CMK (cell line): Measurements from ENCODE around the gene KIF9.
A peak's percentile ranks its signal among the peaks of the same experiment; 100 is the strongest.
"Not testable (repeated sequence)": the region's sequence is repeated elsewhere in the genome, so short reads cannot be mapped to it uniquely, and the experiment has no call there.

ENCODE experiments used
- DNase-seq: peaks from one replicate; pipeline ENCODE4 v3.0.0-alpha.2; 2010; ENCODE audit warnings: low read depth

KIF9 gene

DNA sequence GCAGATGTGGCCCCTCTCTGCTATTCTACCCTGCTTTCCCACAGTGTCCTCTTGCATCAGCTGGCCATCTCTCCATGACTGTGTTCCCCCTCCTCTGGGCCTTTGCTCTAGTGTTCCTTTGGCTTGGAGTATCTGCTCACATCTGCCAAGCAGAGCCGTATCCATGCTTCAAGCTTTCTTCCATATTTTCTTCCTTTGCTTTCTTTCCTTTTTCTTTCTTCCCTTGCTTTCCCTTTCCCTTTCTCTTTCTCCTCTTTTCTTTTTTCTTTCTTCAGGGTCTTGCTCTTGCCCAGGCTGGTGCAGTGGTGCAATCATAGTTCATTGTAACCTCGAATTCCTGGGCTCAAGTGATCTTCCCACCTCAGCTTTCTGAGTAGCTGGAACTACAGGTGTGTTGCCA lies 12.7 kb upstream of the KIF9 start:
- no peak for DNase-seq

DNA sequence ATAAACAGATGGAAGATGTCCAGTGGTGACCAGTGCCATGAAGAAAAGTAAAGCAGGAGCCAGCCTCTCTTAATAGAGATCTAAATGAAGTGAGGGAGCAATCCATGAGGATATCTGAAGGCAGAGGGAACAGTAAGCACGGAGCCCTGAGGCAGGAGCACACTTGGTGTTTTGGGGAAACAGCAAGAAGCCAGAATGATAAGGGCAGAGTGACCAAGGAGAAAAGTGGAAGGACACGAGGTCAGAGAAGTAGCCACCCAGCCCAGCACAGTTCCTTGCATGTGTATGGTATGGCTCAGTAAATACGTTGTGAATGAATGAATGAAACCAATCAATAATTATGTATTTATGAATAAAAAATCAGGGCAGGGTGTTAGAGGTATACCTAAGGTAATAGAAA lies 11.8 kb upstream of the KIF9 start:
- DNase-seq: no peak

DNA sequence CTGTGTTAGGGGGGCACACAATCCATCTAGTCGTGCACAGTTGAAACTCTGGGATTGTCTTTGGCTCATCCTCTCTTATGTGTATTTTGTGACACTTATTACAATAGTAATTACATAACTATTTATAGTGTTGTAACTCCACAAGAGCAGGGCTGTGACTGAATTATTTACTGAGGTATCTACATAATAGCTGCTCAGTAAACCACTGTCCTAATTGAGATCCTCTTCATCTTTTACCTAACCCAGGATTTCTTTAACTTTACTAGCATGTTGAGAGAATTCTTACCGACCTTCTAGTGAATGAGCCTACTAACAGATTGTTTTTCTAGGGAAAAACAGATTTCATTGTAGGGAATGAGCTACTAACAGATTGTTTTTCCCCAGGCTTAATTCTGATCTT lies 11.2 kb upstream of the KIF9 start:
- no peak for DNase-seq

DNA sequence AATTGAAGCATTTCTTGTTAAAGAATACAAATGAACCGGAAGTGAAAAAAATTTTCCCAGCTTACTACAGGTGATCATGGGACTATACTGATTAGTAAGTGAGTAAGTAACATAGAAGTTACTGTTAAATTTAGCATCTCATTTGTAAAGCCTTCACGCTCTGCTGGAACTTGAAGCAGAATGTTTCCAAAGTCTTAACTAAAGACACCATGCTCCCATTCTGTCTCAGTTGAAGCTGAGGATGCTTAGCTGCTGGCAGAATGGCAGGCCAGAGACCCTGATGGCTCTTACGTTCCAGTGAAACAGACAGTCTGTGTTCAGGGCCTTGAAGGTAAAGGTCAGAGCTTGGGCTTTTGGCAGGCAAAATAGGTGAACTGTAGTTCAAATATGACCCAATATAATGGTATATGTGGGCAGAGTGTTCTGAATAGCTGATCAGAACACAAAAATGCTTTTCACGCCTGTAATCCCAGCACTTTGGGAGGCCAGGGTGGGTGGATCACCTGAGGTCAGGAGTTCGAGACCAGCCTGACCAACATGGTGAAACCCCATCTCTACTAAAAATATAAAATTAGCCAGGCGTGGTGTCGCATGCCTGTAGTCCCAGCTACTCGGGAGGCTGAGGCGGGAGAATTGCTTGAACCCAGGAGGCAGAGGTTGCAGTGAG lies 9.3 kb upstream of the KIF9 start:
- not testable (repeated sequence) for DNase-seq

DNA sequence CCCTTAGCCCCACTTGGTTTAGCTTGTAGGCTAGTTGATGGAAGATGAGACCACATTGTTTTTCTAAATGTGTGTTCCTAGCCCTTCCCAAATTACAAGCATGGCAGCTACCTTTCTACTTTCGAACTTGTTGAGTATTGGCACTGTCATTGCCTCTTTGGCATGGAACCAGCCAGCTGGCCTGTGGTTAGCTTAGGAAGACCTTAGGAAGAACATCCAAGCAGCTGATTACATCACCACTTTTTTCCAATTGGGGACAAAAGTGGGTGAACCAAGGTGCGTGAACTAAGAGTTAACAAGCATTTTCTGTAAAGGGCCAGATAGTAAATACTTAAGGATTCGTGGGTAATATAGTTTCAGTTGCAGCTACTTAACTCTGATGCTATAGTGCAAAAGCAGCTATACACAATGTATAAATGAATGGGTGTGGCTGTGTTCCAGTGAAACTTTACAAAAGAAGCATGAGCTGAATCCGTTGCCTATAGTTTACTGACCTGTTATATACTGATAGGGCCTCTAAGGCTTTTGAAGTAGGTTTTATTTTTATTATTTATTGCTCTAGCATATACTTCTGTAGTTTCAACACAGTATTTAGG lies 8.7 kb upstream of the KIF9 start:
- no peak for DNase-seq

DNA sequence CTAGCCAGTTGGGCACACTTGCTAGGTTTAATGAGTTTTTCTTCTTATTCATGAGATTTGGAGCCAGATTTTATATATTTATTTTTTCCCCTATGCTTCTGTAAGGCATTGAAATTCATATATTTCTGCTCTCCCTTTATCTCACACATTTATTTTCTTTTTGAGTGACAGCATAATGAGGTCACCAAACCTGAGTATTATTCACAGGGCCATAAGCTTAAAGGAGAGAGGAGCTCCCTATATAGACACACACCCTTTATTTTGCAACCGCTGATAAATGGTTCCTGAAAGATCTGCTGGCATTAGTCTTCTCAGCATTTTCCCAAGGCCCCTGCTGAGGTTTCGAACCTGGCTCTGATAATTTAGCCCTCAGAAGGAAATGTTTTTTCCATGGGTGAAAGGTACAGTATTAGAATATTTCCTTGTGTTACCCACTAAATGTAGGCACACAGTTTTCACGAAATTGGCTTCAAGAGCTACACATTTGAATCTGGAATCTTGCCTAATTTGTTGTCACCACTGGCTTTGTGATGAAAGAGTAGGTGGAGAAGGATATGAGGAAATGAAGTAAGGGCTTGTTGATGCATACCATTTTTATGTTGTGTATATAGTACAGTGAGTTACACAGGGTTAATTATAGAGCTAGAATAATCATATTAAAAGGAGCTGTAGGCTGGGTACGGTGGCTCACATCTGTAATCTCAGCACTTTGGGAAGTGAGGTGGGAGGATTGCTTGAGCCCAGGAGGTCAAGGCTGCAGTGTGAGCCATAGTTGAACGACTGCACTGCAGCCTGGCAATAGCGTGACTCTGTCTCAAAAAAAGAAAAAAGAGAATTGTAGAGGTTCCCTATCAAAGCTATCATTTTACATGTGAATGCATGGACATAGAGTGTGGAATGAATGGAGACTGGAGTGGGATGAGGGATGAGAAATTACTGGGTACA lies 6.6 kb upstream of the KIF9 start:
- DNase-seq: no peak

DNA sequence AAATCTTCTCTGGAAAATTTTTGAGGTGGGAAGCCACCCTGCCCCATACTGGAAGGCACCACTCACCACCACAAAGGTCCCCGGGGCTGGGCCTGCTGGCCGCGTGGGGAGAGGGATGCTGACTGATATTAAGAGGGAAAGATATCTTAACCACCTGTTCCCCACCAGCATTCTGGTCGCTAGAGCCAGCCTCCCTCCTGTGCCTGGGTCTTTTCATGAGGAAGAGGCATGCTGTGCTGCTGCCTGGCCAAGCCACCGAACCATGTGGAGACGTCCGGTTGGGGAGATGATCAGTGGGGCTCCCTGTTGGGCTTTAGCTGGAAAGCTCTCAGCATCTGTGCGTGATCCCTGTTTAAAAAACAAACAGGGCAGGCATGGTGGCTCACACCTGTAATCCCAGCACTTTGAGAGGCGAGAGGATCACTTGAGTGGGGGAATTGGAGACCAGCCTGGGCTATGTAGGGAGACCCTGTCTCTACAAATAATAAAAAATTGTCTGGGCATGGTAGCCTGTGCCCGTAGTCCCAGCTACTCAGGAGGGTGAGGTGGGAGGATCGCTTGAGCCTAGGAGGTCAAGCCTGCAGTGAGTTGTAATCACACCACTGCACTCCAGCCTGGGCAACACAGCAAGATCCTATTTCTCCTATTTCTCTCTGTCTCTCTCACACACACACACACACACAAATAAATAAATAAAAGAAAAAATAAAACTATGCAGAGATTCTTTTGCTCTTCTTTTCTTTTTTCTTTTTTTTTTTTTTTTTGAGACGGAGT lies 1.2 kb upstream of the KIF9 start:
- peak; percentile 14 for DNase-seq

DNA sequence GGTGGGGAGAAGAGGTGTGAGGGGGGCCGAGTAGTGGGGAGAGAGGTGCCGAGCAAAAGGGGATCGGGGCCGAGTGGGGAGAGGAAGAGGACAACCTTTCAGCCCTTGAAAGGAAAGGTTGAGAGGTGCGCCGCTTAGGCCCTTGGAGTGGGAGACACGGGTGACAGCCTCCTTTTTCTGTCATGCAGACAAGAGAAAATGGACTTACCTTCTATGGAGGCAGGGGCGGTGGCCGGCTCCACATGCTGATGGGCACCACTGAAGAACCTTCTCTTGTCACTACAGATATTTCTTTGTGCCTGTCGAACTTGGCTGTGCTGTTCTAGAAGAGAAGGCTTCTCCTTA lies 566 bp upstream of the KIF9 start:
- no peak for DNase-seq

DNA sequence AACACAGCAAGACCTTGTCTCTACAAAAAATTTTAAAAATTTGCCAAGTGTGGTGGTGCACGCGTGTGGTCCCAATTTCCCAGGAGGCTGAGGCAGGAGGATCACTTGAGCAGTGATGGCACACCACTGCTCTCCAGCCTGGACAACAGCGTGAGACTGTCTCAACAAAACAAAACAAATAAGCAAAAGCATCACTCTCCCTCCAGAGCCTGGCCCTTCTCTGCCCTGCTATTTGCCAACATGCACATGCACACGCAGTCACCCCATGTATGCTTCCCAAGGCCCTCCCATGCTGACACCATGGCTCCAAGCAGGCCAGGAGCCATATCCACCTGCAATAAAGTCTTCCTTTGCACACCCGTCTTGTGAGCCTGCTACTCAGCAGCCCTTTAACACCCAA lies 2.1 kb downstream of the KIF9 start:
- no peak for DNase-seq

DNA sequence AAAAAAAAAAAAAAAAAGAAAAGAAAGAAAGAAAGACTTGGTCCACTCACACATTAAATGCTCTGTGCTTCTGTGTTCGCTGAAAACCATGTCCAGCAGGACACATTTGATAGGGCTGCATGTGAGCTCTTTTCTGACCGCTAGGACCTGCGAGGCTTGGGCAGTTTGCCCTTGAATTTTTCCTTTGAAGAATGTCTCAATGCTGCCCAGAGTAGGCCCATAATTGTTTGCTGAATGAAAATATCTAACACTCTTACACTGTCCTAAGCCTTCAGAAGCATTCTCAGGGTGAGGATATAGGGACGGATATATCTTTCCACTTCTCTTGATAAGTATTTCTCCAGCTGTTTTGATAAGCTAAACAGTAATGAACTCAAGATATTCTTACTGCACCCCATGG lies 6.0 kb downstream of the KIF9 start:
- no peak for DNase-seq

DNA sequence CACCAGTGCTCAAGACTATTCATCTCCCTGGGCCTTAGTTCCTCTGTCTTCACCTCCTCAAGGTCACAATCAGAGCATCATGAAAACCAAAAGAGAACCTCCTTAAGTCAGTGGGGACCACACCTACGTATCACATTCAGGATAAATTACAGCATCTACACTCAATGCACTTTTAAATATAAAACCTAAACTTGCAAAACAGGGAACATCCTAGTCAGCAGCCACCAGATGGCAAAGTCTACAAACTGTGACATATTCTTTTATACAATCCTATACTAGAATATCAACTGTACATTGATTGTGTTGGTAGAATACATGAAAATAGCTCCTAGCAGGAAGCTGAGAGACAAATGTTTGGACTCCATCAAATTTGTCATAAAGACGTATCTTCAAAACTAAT lies 7.9 kb downstream of the KIF9 start:
- DNase-seq: no peak

DNA sequence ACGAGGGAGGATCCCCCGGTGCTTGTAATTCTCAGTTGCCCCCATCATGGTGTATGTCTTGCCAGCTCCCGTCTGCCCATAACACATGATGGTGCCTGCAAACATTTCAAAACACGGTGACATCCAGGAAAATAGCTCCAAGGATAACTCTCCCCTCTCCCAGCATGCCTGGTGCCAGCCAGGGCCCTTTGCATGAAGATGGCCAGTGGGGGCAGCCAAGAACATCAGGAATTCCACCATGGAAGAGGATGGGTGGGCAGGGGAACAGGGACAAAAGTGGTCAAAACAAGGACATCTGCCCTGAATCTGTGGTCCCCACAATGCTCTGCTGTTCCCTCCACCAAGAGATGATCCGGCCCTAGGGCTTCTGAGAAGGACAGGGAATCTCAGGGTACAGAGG lies 9.0 kb downstream of the KIF9 start:
- no peak for DNase-seq

DNA sequence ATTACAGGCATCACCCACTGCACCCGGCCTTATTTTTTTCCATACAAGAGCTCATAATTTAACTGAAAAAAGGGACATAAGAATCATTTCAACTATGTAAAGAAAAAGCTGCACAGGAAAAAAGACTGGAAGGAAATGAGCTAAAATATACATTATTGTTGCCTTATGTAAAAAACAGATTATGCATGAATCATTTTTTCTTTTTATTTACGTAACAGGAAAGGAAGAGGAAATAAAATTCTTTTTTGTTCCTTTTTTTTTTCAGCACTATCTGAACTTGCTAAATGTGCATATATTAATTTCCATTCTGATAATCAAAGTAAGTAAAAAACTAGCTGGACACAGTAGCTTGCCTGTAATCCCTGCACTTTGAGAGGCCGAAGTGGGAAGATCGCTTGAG lies 12.1 kb downstream of the KIF9 start:
- no peak for DNase-seq

DNA sequence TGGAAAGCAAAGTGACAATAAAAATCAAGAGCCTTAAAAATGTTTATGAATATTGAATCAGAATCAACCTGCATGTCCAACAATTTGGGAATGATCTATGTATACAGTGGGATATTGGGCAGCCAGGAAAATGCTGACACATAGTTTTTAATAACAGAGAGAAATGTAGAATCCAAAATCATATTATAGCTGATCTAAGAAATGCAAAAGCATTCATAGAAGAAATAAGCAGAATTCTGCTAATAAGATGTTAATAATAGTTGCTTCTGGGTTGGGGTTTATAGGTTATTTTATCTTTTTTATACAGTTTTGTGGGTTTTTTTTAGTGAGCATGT lies 15.1 kb downstream of the KIF9 start:
- no peak for DNase-seq

DNA sequence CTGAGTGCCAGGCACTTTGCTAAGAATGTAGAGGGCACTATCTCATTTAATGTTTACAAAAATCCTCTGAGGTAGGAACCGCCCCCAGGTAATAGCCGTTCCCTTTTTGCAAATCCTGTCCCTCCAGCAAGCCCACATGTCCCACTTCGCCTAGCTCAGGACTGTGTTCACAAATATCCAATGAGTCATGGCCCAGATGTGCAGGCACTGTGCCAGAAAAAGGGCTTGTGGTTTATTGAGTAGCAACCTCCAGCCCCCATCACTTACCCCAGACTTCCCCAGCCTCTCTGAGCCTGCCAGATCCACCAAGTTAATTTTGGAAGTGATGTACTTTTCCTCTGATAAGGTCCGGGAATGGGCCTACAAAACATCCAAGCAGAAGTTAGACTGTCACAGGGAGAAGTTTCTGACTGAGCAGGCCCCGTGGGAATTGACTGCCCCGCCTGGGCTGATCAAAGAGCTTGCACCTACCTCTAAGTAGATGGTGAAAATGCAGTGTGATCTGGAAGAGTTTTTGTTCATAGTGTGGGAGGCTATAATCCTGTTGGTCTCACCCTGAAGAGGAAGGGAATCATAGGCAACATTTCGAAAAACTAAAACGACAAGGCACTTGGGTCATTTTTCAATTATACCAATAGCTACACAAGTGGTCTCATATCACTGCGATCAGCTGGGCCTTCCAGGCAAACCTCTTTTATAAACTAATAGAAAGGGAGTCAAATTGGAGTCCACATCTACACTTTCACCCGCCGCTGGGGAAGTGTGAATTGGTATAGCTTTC lies 15.7 kb downstream of the KIF9 start:
- peak; percentile 54 for DNase-seq

DNA sequence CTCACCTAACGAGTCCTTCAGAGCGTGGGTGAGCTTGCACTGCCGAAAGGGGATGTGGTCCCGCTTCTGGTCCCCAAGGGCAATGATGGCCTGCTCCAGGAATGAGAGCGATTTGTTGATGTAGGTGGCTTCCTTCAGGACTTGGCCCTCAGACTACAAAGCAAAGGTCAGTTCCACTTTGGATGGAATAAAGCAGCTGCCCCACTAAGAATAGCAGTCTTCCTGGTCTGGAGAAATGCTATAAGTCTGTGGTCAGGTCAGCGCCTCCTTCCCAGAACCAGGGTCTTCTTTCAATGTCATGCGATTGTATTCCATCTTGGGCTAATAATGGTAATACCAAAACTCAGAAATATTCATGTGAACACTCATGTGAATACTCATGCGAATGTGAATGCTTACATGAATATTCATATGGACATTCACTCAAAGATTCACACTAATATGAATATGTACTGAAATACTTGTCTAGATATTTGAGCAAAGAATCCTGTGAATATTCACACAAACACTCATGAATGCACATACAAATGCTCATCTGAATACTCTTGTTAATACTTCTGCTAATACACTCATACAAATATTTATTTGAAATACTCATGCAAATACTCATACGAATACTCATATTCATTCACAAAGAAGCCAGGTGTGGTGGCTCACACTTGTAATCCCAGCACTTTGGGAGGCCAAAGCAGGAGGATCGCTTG lies 16.7 kb downstream of the KIF9 start:
- no peak for DNase-seq

DNA sequence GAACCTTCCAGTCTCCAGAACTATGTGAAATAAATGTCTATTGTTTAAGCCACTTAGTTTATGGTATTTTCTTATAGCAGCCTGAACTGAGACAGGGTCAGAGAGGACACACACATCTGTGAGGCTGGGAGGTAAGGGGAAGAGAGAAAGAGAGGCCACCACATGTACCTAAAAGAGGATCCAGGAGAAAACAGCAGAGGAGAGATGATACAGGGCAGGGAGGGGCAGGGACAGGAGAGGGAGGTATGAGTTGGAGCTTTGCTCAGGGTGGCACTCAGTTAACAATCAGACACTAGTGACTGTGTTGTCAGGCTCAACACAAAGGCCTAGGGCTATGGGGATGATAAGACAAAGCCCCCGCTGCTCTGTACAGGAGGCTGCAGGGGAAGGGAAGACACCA lies 17.6 kb downstream of the KIF9 start:
- no peak for DNase-seq

DNA sequence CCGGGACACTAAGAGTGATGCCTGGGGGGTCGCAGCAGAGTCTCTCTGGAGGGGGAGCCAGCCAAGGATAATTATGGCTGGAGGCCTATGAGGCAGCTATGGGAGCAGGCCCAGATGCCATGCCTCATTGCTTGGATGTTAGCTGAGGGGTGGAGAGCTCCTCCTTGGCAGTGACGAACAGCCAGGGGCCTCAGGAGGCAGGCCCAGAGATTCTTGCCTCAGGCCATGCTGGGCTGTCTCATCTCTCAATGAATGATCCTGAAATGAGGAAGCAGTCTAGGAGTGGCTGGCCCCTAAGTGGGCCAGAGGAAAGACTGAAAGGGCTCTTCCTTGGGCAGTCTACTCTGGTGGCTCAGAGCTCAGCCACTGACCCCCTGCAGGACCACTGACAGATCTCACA lies 21.3 kb downstream of the KIF9 start:
- DNase-seq: no peak

DNA sequence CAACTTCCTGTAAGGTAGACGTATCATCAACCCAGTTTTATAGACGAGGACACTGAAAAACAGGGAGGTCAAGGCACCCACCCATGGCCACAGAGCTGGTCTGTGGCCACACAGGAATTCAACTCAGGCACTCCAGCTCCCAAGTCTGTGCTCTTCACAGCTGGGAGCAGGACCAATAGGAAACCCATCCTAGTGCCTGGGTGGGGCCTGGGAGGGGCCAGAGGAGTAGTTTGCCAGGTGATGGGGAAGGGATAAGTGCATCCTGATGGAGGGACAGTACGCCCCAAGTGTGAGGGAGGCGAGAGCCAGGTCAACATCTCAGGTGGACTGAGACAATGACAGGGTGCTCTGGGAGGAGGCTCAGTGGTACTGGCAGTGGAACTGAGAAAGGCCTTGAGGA lies 22.0 kb downstream of the KIF9 start:
- DNase-seq: no peak

DNA sequence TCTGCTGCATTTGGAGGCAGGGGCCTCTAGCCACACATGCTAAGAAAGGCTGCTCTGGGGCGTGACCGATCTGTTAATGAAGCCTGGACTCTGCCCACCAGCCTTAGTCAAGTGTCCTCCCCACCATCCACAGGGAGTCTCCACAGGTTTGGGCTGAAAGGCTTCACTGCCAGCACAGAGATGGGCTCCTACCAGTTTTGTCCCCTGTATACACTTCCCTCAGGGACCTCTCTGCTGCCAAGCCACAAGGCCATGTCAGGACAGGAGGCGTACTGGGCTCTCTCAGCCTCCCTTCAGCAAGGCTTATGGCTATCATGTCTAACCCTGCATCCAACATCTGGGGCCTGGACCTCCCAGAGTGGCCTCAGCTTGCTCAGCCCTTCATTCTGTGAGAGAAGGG lies 23.5 kb downstream of the KIF9 start:
- DNase-seq: no peak

DNA sequence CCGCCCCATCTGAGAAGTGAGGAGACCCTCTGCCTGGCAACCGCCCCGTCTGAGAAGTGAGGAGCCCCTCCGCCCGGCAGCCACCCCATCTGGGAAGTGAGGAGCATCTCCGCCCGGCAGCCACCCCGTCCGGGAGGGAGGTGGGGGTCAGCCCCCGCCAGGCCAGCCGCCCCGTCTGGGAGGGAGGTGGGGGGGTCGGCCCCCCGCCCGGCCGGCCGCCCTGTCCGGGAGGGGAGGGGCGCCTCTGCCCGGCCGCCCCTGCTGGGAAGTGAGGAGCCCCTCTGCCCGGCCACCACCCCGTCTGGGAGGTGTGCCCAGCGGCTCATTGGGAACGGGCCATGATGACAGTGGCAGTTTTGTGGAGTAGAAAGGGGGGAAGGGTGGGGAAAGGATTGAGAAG lies 26.3 kb downstream of the KIF9 start:
- not testable (repeated sequence) for DNase-seq
